K562 (cell line): ENCODE data around the gene PMF1. TPM values are rescaled to one million over a fixed set of nuclear protein-coding genes. Genes with fewer than 3 reads are reported as not detected.

Experiments used
- ATF7 ChIP-seq: fragments of 450-650 bp; IDR thresholded peaks from 2 replicates; pipeline ENCODE4 v1.7.1; 2014; ENCODE audit warnings: mild to moderate bottlenecking, moderate library complexity
- ELF2 ChIP-seq: fragments of 250-450 bp; sonication (Bioruptor Pico); IDR thresholded peaks from 2 replicates; pipeline ENCODE4 v1.5.0; 2021; ENCODE audit warnings: mild to moderate bottlenecking
- EP400 ChIP-seq: fragments of 450-650 bp; IDR thresholded peaks from 2 replicates; pipeline ENCODE4 v1.6.1; 2017; ENCODE audit warnings: antibody characterized with exemption, mild to moderate bottlenecking, moderate library complexity
- KAT2B ChIP-seq: IDR thresholded peaks from one replicate; pipeline ENCODE4 v1.6.1; 2012; ENCODE audit warnings: low read depth, mild to moderate bottlenecking, control low read depth, inconsistent platforms, low read length, moderate library complexity
- LARP7 ChIP-seq: fragments of 450-650 bp; IDR thresholded peaks from 2 replicates; pipeline ENCODE4 v1.6.1; 2016
- POLR2B ChIP-seq: fragments of 450-650 bp; IDR thresholded peaks from 2 replicates; pipeline ENCODE4 v1.6.1; 2018; ENCODE audit warnings: low read depth; ENCODE audit not compliant: partially characterized antibody
- RBM15 ChIP-seq: fragments of 200-400 bp; formaldehyde crosslinking; IDR thresholded peaks from 2 replicates; pipeline ENCODE4 v1.6.1; 2018; ENCODE audit warnings: mild to moderate bottlenecking, low read length, moderate library complexity; ENCODE audit not compliant: insufficient read depth
- RERE ChIP-seq: sonication (generic); formaldehyde crosslinking; IDR thresholded peaks from 2 replicates; pipeline ENCODE4 v1.8.0; 2023; ENCODE audit warnings: missing genetic modification reagents, mild to moderate bottlenecking, borderline replicate concordance
- SPI1 ChIP-seq: IDR thresholded peaks from 2 replicates; pipeline ENCODE4 v1.6.1; 2011; ENCODE audit warnings: low read depth, low read length, control low read depth, borderline replicate concordance
- SUPT5H ChIP-seq: fragments of 450-650 bp; IDR thresholded peaks from 2 replicates; pipeline ENCODE4 v1.6.1; 2016
- polyA plus RNA-seq, 8 experiments: library from polyadenylated mRNA; depleted of rRNA in 4 of 8; stranded (reverse) in 5 of 8; unstranded in 3 of 8; fragments of >200 nt; fragmentation: Nextera tagmentation in 2 of 8; fragmentation: Illumina TruSeq in 1 of 8; extraction: Ambion mirVana in 2 of 8; extraction: Trizol in 1 of 8; gene quantifications; 2 replicates each; pipeline versions ENCODE4 v1.2.1 to v1.2.3, GENCODE V29; 2011 to 2014; ENCODE audit warnings: inconsistent platforms in 1 of 8, missing spikeins in 1 of 8
- total RNA-seq, 7 experiments: library from RNA; depleted of rRNA in 6 of 7; stranded (reverse); fragments of >200 nt in 6 of 7; fragmentation: Illumina TruSeq in 2 of 7; extraction: Trizol in 2 of 7; gene quantifications; 2 replicates each; pipeline versions ENCODE4 v1.2.1 to v1.2.3, GENCODE V29; 2011 to 2021; ENCODE audit warnings: low replicate concordance in 1 of 7
- TF ChIP-seq, protein P1 (sequence below): sonication (generic); formaldehyde crosslinking; IDR thresholded peaks from 2 replicates; pipeline ENCODE4 v1.8.0; 2022; ENCODE audit warnings: missing genetic modification reagents, mild to moderate bottlenecking, moderate library complexity, borderline replicate concordance
- TF ChIP-seq, protein P2 (sequence below), 3 experiments: fragments of 200-800 bp in 1 of 3; fragments of 250-450 bp in 1 of 3; fragments of 450-650 bp in 1 of 3; sonication (Bioruptor Pico) in 1 of 3; sonication (Bioruptor generic) in 1 of 3; formaldehyde crosslinking in 1 of 3; IDR thresholded peaks; 2 replicates each; pipeline versions ENCODE4 v1.6.1 to v1.8.0; 2016 to 2022; ENCODE audit warnings: mild to moderate bottlenecking in 2 of 3, missing genetic modification characterization in 2 of 3, missing compliant biosample characterization in 1 of 3, moderate library complexity in 1 of 3
- TF ChIP-seq, protein P3 (sequence below): fragments of 450-650 bp; IDR thresholded peaks from 2 replicates; pipeline ENCODE4 v1.7.1; 2018; ENCODE audit warnings: mild to moderate bottlenecking, low read depth; ENCODE audit not compliant: partially characterized antibody

Gene PMF1
- total and polyA plus RNA-seq, 9 of the 15 experiments (the other 6 are each of a cell fraction or from before 2014, with no cell fraction given): 9.4 to 92.9 (median 71.0) TPM

DNA sequence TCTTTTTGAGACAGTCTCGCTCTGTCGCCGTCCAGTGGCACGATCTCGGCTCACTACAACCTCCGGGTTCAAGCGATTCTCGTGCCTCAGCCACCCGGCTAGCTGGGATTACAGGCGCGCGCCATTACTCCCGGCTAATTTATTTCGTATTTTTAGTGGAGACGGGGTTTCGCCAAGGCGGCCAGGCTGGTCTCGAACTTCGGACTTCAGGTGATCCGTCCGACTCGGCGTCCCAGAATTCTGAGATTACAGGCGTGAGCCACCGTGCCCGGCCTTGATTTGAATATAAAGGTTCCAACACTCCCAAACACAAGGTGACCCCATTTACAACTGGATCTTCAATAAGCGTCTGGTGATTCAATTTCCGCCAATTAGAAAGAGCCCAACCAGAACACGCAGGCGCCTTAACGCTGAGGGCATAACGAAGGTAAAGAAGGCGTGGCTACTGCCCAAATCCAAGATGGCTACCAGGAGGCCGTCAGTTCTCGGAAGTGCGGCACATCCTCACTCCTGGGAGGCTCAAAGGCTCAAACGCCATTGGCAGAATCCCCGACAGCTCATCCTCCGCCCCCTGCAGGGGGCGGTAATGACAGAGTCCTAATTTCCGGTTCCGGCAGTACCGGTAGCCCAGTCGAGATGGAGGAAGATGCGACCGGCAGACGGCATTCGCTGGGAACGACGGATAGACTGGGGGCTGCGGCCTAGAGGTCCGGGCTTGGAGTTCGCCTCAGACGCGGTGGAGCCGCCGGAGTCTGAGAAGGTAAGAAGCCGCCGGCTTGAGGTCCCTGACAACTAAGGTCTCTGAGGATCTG lies 19.1 kb upstream of the PMF1 start, which contains the start of gene SLC25A44 (continued):
- TF ChIP-seq, protein P1, sequence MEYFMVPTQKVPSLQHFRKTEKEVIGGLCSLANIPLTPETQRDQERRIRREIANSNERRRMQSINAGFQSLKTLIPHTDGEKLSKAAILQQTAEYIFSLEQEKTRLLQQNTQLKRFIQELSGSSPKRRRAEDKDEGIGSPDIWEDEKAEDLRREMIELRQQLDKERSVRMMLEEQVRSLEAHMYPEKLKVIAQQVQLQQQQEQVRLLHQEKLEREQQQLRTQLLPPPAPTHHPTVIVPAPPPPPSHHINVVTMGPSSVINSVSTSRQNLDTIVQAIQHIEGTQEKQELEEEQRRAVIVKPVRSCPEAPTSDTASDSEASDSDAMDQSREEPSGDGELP (CRISPR knock-in tag): peak; percentile 77; the same call in 1 of the 2 replicates
- TF ChIP-seq SUPT5H (peak; percentile 84), KAT2B (no peak), SPI1 (peak; percentile 61; the same call in 1 of the 2 replicates), RERE (CRISPR knock-in tag) (0 out of 2 replicates have a peak, but pooled peaks have one; percentile 62), POLR2B (peak; percentile 83), LARP7 (no peak), RBM15 (no peak), ATF7 (peak; percentile 91), ELF2 (CRISPR knock-in tag) (0 out of 2 replicates have a peak, but pooled peaks have one; percentile 59), EP400 (peak; percentile 85)
- TF ChIP-seq, protein P2, sequence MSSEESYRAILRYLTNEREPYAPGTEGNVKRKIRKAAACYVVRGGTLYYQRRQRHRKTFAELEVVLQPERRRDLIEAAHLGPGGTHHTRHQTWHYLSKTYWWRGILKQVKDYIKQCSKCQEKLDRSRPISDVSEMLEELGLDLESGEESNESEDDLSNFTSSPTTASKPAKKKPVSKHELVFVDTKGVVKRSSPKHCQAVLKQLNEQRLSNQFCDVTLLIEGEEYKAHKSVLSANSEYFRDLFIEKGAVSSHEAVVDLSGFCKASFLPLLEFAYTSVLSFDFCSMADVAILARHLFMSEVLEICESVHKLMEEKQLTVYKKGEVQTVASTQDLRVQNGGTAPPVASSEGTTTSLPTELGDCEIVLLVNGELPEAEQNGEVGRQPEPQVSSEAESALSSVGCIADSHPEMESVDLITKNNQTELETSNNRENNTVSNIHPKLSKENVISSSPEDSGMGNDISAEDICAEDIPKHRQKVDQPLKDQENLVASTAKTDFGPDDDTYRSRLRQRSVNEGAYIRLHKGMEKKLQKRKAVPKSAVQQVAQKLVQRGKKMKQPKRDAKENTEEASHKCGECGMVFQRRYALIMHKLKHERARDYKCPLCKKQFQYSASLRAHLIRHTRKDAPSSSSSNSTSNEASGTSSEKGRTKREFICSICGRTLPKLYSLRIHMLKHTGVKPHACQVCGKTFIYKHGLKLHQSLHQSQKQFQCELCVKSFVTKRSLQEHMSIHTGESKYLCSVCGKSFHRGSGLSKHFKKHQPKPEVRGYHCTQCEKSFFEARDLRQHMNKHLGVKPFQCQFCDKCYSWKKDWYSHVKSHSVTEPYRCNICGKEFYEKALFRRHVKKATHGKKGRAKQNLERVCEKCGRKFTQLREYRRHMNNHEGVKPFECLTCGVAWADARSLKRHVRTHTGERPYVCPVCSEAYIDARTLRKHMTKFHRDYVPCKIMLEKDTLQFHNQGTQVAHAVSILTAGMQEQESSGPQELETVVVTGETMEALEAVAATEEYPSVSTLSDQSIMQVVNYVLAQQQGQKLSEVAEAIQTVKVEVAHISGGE (CRISPR knock-in tag; IDR thresholded peaks at IDR 0.05): peak in 1 of 3 experiments; percentile 71; a peak in 2 of 6 replicates
- TF ChIP-seq, protein P3, sequence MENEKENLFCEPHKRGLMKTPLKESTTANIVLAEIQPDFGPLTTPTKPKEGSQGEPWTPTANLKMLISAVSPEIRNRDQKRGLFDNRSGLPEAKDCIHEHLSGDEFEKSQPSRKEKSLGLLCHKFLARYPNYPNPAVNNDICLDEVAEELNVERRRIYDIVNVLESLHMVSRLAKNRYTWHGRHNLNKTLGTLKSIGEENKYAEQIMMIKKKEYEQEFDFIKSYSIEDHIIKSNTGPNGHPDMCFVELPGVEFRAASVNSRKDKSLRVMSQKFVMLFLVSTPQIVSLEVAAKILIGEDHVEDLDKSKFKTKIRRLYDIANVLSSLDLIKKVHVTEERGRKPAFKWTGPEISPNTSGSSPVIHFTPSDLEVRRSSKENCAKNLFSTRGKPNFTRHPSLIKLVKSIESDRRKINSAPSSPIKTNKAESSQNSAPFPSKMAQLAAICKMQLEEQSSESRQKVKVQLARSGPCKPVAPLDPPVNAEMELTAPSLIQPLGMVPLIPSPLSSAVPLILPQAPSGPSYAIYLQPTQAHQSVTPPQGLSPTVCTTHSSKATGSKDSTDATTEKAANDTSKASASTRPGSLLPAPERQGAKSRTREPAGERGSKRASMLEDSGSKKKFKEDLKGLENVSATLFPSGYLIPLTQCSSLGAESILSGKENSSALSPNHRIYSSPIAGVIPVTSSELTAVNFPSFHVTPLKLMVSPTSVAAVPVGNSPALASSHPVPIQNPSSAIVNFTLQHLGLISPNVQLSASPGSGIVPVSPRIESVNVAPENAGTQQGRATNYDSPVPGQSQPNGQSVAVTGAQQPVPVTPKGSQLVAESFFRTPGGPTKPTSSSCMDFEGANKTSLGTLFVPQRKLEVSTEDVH: peak; percentile 84
